GM12878 (cell line): ENCODE results near the gene PADI3. TPM values are rescaled to one million over a fixed set of nuclear protein-coding genes. Genes with fewer than 3 reads are reported as not detected.
A peak's percentile ranks its signal among the peaks of the same experiment; 100 is the strongest.

Experiments used
- ATAC-seq: fragments of 200-7000 bp; cut with Tn5 transposase; 3 replicates; pipeline ENCODE4 v1.9.1; 2020; ENCODE audit warnings: mild to moderate bottlenecking, moderate library complexity
- BruUV-seq: library from RNA; stranded (reverse); fragments of 400-500 nt; replicated peaks from 2 replicates; lab custom pipeline; 2021; lab: Mats Ljungman, UMichigan
- CTCF ChIA-PET: fragments of 300-600 bp; sonication (Branson Sonifier 250); formaldehyde crosslinking; extraction: SDS; loops from one replicate; lab custom pipeline; 2021; ENCODE audit warnings: inconsistent platforms; lab: Yijun Ruan, JAX
- POLR2A ChIA-PET: fragments of 350-600 bp; formaldehyde crosslinking; extraction: SDS; loops from one replicate; lab custom pipeline; 2021; ENCODE audit warnings: inconsistent platforms; lab: Charles Lee
- RAD21 ChIA-PET: fragments of 300-600 bp; sonication (Branson Sonifier 250); formaldehyde crosslinking; loops from one replicate; lab custom pipeline; 2023; ENCODE audit warnings: antibody characterized with exemption; ENCODE audit not compliant: unreplicated experiment; lab: Charles Lee
- SMC1A ChIA-PET: fragments of 300-600 bp; sonication (Branson Sonifier 250); formaldehyde crosslinking; loops from one replicate; lab custom pipeline; 2023; ENCODE audit not compliant: unreplicated experiment, uncharacterized antibody; lab: Charles Lee
- DNase-seq: peaks from one replicate; pipeline ENCODE4 v3.0.0-alpha.2; 2011; ENCODE audit warnings: low read depth, low spot score
- FAIRE-seq: peaks from 3 replicates; lab custom pipeline; 2011; peaks lifted over from hg19 to GRCh38; lab: Jason Lieb, UNC
- H2AFZ ChIP-seq: 2 replicates; pipeline ENCODE4 v1.6.0; 2011; ENCODE audit warnings: low read depth, low read length, control low read depth; ENCODE audit not compliant: control insufficient read depth
- H3K27ac ChIP-seq: 2 replicates; pipeline ENCODE4 v1.5.1; 2011; ENCODE audit warnings: control low read depth; ENCODE audit not compliant: control insufficient read depth, insufficient read depth
- H3K27me3 ChIP-seq, 2 experiments: replicated peaks in 1 of 2; 2 replicates each; pipeline versions ENCODE4 v1.6.0 to v1.6.1; 2011; ENCODE audit warnings: low read length in 1 of 2; ENCODE audit not compliant: control insufficient read depth in 2 of 2, insufficient read depth in 2 of 2
- H3K36me3 ChIP-seq, 2 experiments: 2 replicates each; pipeline ENCODE4 v1.5.1; 2011; ENCODE audit warnings: low read length in 1 of 2; ENCODE audit not compliant: control insufficient read depth in 2 of 2, insufficient read depth in 2 of 2
- H3K4me1 ChIP-seq: 2 replicates; pipeline ENCODE4 v1.6.1; 2011; ENCODE audit warnings: mild to moderate bottlenecking, low read length, moderate library complexity, mixed read lengths; ENCODE audit not compliant: control insufficient read depth, insufficient read depth
- H3K4me2 ChIP-seq: 2 replicates; pipeline ENCODE4 v1.6.0; 2011; ENCODE audit warnings: control low read depth; ENCODE audit not compliant: control insufficient read depth, insufficient read depth
- H3K4me3 ChIP-seq: fragments of 200-600 bp; sonication (generic); 2 replicates; pipeline ENCODE4 v1.5.1; 2016
- H3K79me2 ChIP-seq: 2 replicates; pipeline ENCODE4 v1.6.0; 2011; ENCODE audit warnings: low read length; ENCODE audit not compliant: control insufficient read depth, insufficient read depth
- H3K9ac ChIP-seq: 2 replicates; pipeline ENCODE4 v1.8.0; 2011; ENCODE audit warnings: low read length, control low read depth, mixed read lengths; ENCODE audit not compliant: control insufficient read depth, insufficient read depth
- H3K9me3 ChIP-seq: replicated peaks from 3 replicates; pipeline ENCODE4 v1.5.1; 2011; ENCODE audit warnings: mild to moderate bottlenecking, low read length; ENCODE audit not compliant: control insufficient read depth, insufficient read depth
- H4K20me1 ChIP-seq: 2 replicates; pipeline ENCODE4 v1.6.0; 2011; ENCODE audit not compliant: control insufficient read depth, insufficient read depth
- ATF7 ChIP-seq: fragments of 450-650 bp; IDR thresholded peaks from 2 replicates; pipeline ENCODE4 v1.6.1; 2016; ENCODE audit warnings: low read depth, mild to moderate bottlenecking
- CREB1 ChIP-seq: IDR thresholded peaks from 2 replicates; pipeline ENCODE4 v1.6.1; 2012; ENCODE audit warnings: low read depth, mild to moderate bottlenecking, inconsistent platforms
- NFXL1 ChIP-seq: fragments of 450-650 bp; IDR thresholded peaks from 2 replicates; pipeline ENCODE4 v1.6.1; 2017; ENCODE audit warnings: antibody characterized with exemption, mild to moderate bottlenecking, borderline replicate concordance
- SMC3 ChIP-seq: IDR thresholded peaks from 2 replicates; pipeline ENCODE4 v1.6.1; 2011; ENCODE audit warnings: low read length, improper control_type of control experiment, borderline replicate concordance
- ZBTB40 ChIP-seq: fragments of 450-650 bp; IDR thresholded peaks from 2 replicates; pipeline ENCODE4 v1.6.1; 2016; ENCODE audit warnings: mild to moderate bottlenecking, moderate library complexity, borderline replicate concordance
- WGBS: methylation state at CpG from one replicate; pipeline ENCODE4 v1.1.6; 2016; ENCODE audit warnings: low lambda C conversion rate; ENCODE audit not compliant: insufficient replicate concordance, insufficient coverage; ENCODE audit errors: missing lambda C conversion rate; 5-methylcytosine and 5-hydroxymethylcytosine counted together
- in situ Hi-C: fragments of 300-500 bp; cut with MboI; formaldehyde crosslinking; loops from 9 replicates; pipeline ENCODE4 v1.14.3; 2018; ENCODE audit warnings: mixed read lengths
- intact Hi-C: fragments of 100-400 bp; cut with micrococcal nuclease; formaldehyde crosslinking; loops from one replicate; pipeline ENCODE4 v1.14.2; 2022; ENCODE audit not compliant: unreplicated experiment
- polyA plus RNA-seq, 11 experiments: library from polyadenylated mRNA; depleted of rRNA in 4 of 11; unstranded in 6 of 11; stranded (reverse) in 5 of 11; fragments of >200 nt; fragmentation: Nextera tagmentation in 4 of 11; fragmentation: Illumina TruSeq in 1 of 11; extraction: Ambion mirVana in 4 of 11; extraction: Trizol in 1 of 11; gene quantifications; 1 replicate in 1 of 11; 2 replicates in 10 of 11; pipeline versions ENCODE4 v1.2.1 to v1.2.3, GENCODE V29; 2011 to 2016; ENCODE audit warnings: inconsistent platforms in 2 of 11, missing spikeins in 2 of 11, low read depth in 1 of 11
- total RNA-seq, 4 experiments: library from RNA; depleted of rRNA in 3 of 4; stranded (reverse); fragments of >200 nt in 3 of 4; fragmentation: Illumina TruSeq in 1 of 4; extraction: Trizol in 1 of 4; gene quantifications; 2 replicates each; pipeline versions ENCODE4 v1.2.1 to v1.2.3, GENCODE V29; 2013 to 2021

PADI3 gene
- total and polyA plus RNA-seq, 10 of the 15 experiments (the other 5 are each of a cell fraction or from before 2014, with no cell fraction given): 0.01 TPM; not detected in 9

- no peak for TF ChIP-seq ZBTB40
- no peak for TF ChIP-seq CREB1
Observed at GRCh38 chr1:17207046-17207445, 41.9 kb upstream of the PADI3 start (continued).

GRCh38 chr1:17207540-17207939 is 41.4 kb upstream of the PADI3 start:
- ChIA-PET SMC1A (interaction anchor here (0.7 to 2.8 kb wide), 13 partner anchors 8 to 86 kb away, joined by 3 to 26 read pairs (median 5); no protein-coding TSS in a partner anchor), CTCF (interaction anchor here (0.6 to 3.4 kb wide), 11 partner anchors 9 to 95 kb away, joined by 3 to 24 read pairs (median 4); no protein-coding TSS in a partner anchor), POLR2A (interaction anchor here (0.7 to 2.2 kb wide), 7 partner anchors 9 to 87 kb away, joined by 3 to 8 read pairs (median 4); no protein-coding TSS in a partner anchor), RAD21 (interaction anchor here (0.8 to 2.8 kb wide), 11 partner anchors 12 to 87 kb away, joined by 3 to 37 read pairs (median 5); no protein-coding TSS in a partner anchor)
- H3K36me3 ChIP-seq: no peaks in the 10 kb centered on the region
- H2AFZ ChIP-seq: peak overlapping the region; percentile 1; the same call in 1 of the 2 replicates
- no peak for TF ChIP-seq SMC3
- no peak for TF ChIP-seq NFXL1
- TF ChIP-seq CREB1: no peak
- no peak for TF ChIP-seq ATF7
- ATAC-seq (peak; percentile 7), DNase-seq (no peak), FAIRE-seq (no peak)
- no peaks in the 10 kb centered on the region for H4K20me1 ChIP-seq
- no peak overlapping the region for H3K4me2 ChIP-seq
- no peak overlapping the region for H3K27ac ChIP-seq
- 35% methylated on average over 5 of the region's 5 CpGs for WGBS
- H3K9me3 ChIP-seq: no peaks in the 10 kb centered on the region
- in situ Hi-C loops (no loop called here), intact Hi-C loops (no loop called here)
- no peaks in the 10 kb centered on the region for H3K79me2 ChIP-seq
- no peak overlapping the region for H3K9ac ChIP-seq
- no peak overlapping the region for H3K4me3 ChIP-seq
- peaks cover 14% of the 10 kb centered on the region for H3K4me1 ChIP-seq
- no peaks in the 10 kb centered on the region; a peak in 1 of 4 replicates for H3K27me3 ChIP-seq
- no TSS peak for BruUV-seq
